ENCODE data around the gene SDR42E2.

The SDR42E2 gene

GRCh38 chr16:22181426-22181825, 19.1 kb downstream of the SDR42E2 start:
- TF ChIP-seq ZFX (IDR thresholded peaks at IDR 0.05), result no peak
- TF ChIP-seq CTCF (conservative IDR thresholded peaks at IDR 0.05), result no peak
- no peak overlapping the region for H3K27ac ChIP-seq

- TF ChIP-seq CTCF (conservative IDR thresholded peaks at IDR 0.05) (no peak), ZFX (IDR thresholded peaks at IDR 0.05) (no peak)
These were observed 19.5 kb downstream of the SDR42E2 start for GRCh38 chr16:22181843-22182242.

GRCh38 chr16:22183335-22183734, 21.0 kb downstream of the SDR42E2 start:
- TF ChIP-seq CTCF (conservative IDR thresholded peaks at IDR 0.05) (no peak), ZFX (IDR thresholded peaks at IDR 0.05) (no peak)
- H3K27ac ChIP-seq, result no peak overlapping the region

More at GRCh38 chr16:22181843-22182242, 19.5 kb downstream of the SDR42E2 start:
- H3K27ac ChIP-seq, result no peak overlapping the region

- H3K27ac ChIP-seq, result no peak overlapping the region
- peak; percentile 59 for TF ChIP-seq CTCF (conservative IDR thresholded peaks at IDR 0.05)
- no peak for TF ChIP-seq ZFX (IDR thresholded peaks at IDR 0.05)
These were observed 21.8 kb downstream of the SDR42E2 start for GRCh38 chr16:22183901-22184614.

- TF ChIP-seq ZFX (IDR thresholded peaks at IDR 0.05), result no peak
- TF ChIP-seq CTCF (conservative IDR thresholded peaks at IDR 0.05), result no peak
- H3K27ac ChIP-seq, result no peak overlapping the region
These were observed 22.3 kb downstream of the SDR42E2 start for GRCh38 chr16:22184615-22184968.

- H3K27ac ChIP-seq, result no peak overlapping the region
- TF ChIP-seq ZFX (IDR thresholded peaks at IDR 0.05), result no peak
- peak; percentile 20; the same call in 1 of the 2 replicates for TF ChIP-seq CTCF (conservative IDR thresholded peaks at IDR 0.05)
These were observed 24.2 kb downstream of the SDR42E2 start for GRCh38 chr16:22186517-22186916.

GRCh38 chr16:22188267-22188594, 25.9 kb downstream of the SDR42E2 start:
- TF ChIP-seq CTCF (conservative IDR thresholded peaks at IDR 0.05) (no peak), ZFX (IDR thresholded peaks at IDR 0.05) (no peak)
- no peak overlapping the region for H3K27ac ChIP-seq

Measured in C4-2B (cell line).